Spinal cord (tissue), 10 donors: ENCODE results near the gene NOX3. TPM values are rescaled to one million over a fixed set of nuclear protein-coding genes. Genes with fewer than 3 reads are reported as not detected.

ENCODE experiments used
- DNase-seq, 6 donors: peaks; one replicate each; pipeline versions ENCODE4 v3.0.0 to v3.0.0-alpha.2; 2013 to 2015; ENCODE audit warnings: low spot score in 6 of 6, low read depth in 4 of 6
- H3K27ac ChIP-seq: one replicate; pipeline ENCODE4 v1.5.1; 2013; ENCODE audit warnings: low read depth, low read length, control low read depth
- H3K27me3 ChIP-seq: one replicate; pipeline ENCODE4 v1.6.1; 2013; ENCODE audit warnings: low read length; ENCODE audit not compliant: control insufficient read depth, insufficient read depth
- H3K36me3 ChIP-seq: one replicate; pipeline ENCODE4 v1.6.1; 2013; ENCODE audit warnings: low read length; ENCODE audit not compliant: control insufficient read depth, insufficient read depth
- H3K4me1 ChIP-seq: one replicate; pipeline ENCODE4 v1.6.1; 2013; ENCODE audit warnings: low read length; ENCODE audit not compliant: control insufficient read depth, insufficient read depth
- H3K4me3 ChIP-seq: one replicate; pipeline ENCODE4 v1.5.1; 2013; ENCODE audit warnings: low read depth, low read length, control low read depth
- H3K9me3 ChIP-seq: one replicate; pipeline ENCODE4 v1.6.1; 2013; ENCODE audit warnings: low read length; ENCODE audit not compliant: control insufficient read depth, insufficient read depth
- WGBS: methylation state at CpG from one replicate; pipeline ENCODE4 v1.1.5; 2013; ENCODE audit warnings: missing lambda C conversion rate; ENCODE audit not compliant: insufficient coverage; 5-methylcytosine and 5-hydroxymethylcytosine counted together
- polyA plus RNA-seq, 2 donors: library from polyadenylated mRNA; unstranded; fragments of 120-200 nt; gene quantifications; one replicate each; pipeline ENCODE4 v1.2.1, GENCODE V29; 2013; ENCODE audit not compliant: insufficient read length in 2 of 2
- total RNA-seq, 2 donors: library from RNA; depleted of rRNA in 1 of 2; stranded (reverse); fragments of 120-200 nt in 1 of 2; fragments of >200 nt in 1 of 2; gene quantifications; one replicate each; pipeline versions ENCODE4 v1.2.3 to v1.2.4, GENCODE V29; 2013 to 2014
- donor health status: healthy.

Gene NOX3
- total and polyA plus RNA-seq, 4 donors: not detected

GRCh38 chr6:155440398-155441111 lies 15.1 kb downstream of the NOX3 start:
- Histone ChIP-seq H3K27ac (no peak overlapping the region), H3K9me3 (no peaks in the 10 kb centered on the region), H3K36me3 (no peaks in the 10 kb centered on the region), H3K27me3 (no peaks in the 10 kb centered on the region), H3K4me1 (no peaks in the 10 kb centered on the region), H3K4me3 (no peak overlapping the region)
- DNase-seq: peak in 2 of 6 donors; percentile 23 to 66
- WGBS: 34% methylated on average over 4 of the region's 6 CpGs

GRCh38 chr6:155439376-155439775 lies 16.3 kb downstream of the NOX3 start:
- Histone ChIP-seq H3K36me3 (no peaks in the 10 kb centered on the region), H3K27ac (no peak overlapping the region), H3K9me3 (no peaks in the 10 kb centered on the region), H3K4me3 (no peak overlapping the region), H3K27me3 (no peaks in the 10 kb centered on the region), H3K4me1 (no peaks in the 10 kb centered on the region)
- 100% methylated on average over 1 of the region's 3 CpGs for WGBS
- no peak for DNase-seq

- Histone ChIP-seq H3K9me3 (no peaks in the 10 kb centered on the region), H3K27ac (no peak overlapping the region), H3K4me1 (no peaks in the 10 kb centered on the region), H3K36me3 (no peaks in the 10 kb centered on the region), H3K27me3 (no peaks in the 10 kb centered on the region), H3K4me3 (no peak overlapping the region)
- WGBS: 40% methylated on average over 2 of the region's 5 CpGs
- peak in 2 of 6 donors; percentile 71 to 73 for DNase-seq
Measured at GRCh38 chr6:155436981-155437749, 18.5 kb downstream of the NOX3 start.

- H3K4me1 ChIP-seq: no peaks in the 10 kb centered on the region
- peak in 1 of 6 donors; percentile 49 for DNase-seq
- 71% methylated on average over 12 of the region's 13 CpGs for WGBS
- no peaks in the 10 kb centered on the region for H3K9me3 ChIP-seq
- H3K27me3 ChIP-seq: no peaks in the 10 kb centered on the region
- H3K27ac ChIP-seq: no peak overlapping the region
- no peak overlapping the region for H3K4me3 ChIP-seq
- H3K36me3 ChIP-seq: no peaks in the 10 kb centered on the region
Measured at GRCh38 chr6:155434829-155435423, 20.7 kb downstream of the NOX3 start.

- H3K27me3 ChIP-seq: no peaks in the 10 kb centered on the region
- DNase-seq: no peak
- H3K36me3 ChIP-seq: no peaks in the 10 kb centered on the region
- no peak overlapping the region for H3K4me3 ChIP-seq
- H3K9me3 ChIP-seq: no peaks in the 10 kb centered on the region
- WGBS: 77% methylated on average over 4 of the region's 8 CpGs
- no peaks in the 10 kb centered on the region for H3K4me1 ChIP-seq
- H3K27ac ChIP-seq: no peak overlapping the region
Measured at GRCh38 chr6:155434096-155434495, 21.5 kb downstream of the NOX3 start.

GRCh38 chr6:155432293-155432692 lies 23.3 kb downstream of the NOX3 start:
- no peak for DNase-seq
- Histone ChIP-seq H3K27me3 (no peaks in the 10 kb centered on the region), H3K4me1 (no peaks in the 10 kb centered on the region), H3K27ac (no peak overlapping the region), H3K9me3 (no peaks in the 10 kb centered on the region), H3K36me3 (no peaks in the 10 kb centered on the region), H3K4me3 (no peak overlapping the region)
- 89% methylated on average over 3 of the region's 5 CpGs for WGBS

GRCh38 chr6:155429321-155429893 lies 26.2 kb downstream of the NOX3 start:
- Histone ChIP-seq H3K36me3 (no peaks in the 10 kb centered on the region), H3K9me3 (no peaks in the 10 kb centered on the region), H3K4me1 (no peaks in the 10 kb centered on the region), H3K27me3 (no peaks in the 10 kb centered on the region), H3K4me3 (no peak overlapping the region), H3K27ac (no peak overlapping the region)
- no peak for DNase-seq
- no CpG with 5 or more reads among the region's 2 CpGs for WGBS

- H3K27ac ChIP-seq: no peak overlapping the region
Measured at GRCh38 chr6:155426408-155426945, 29.2 kb downstream of the NOX3 start.

GRCh38 chr6:155424181-155424580 lies 31.5 kb downstream of the NOX3 start:
- H3K27me3 ChIP-seq: no peaks in the 10 kb centered on the region
- no peaks in the 10 kb centered on the region for H3K36me3 ChIP-seq
- DNase-seq: no peak
- no peak overlapping the region for H3K27ac ChIP-seq
- H3K4me1 ChIP-seq: no peaks in the 10 kb centered on the region
- H3K4me3 ChIP-seq: no peak overlapping the region
- WGBS: no CpG with 5 or more reads among the region's 2 CpGs
- no peaks in the 10 kb centered on the region for H3K9me3 ChIP-seq

More at GRCh38 chr6:155426408-155426945, 29.2 kb downstream of the NOX3 start:
- Histone ChIP-seq H3K4me1 (no peaks in the 10 kb centered on the region), H3K27me3 (no peaks in the 10 kb centered on the region), H3K36me3 (no peaks in the 10 kb centered on the region), H3K4me3 (no peak overlapping the region), H3K9me3 (no peaks in the 10 kb centered on the region)
- 83% methylated on average over 3 of the region's 3 CpGs for WGBS
- DNase-seq: no peak
